Measurements from ENCODE around the gene VKORC1.

The VKORC1 gene

DNA sequence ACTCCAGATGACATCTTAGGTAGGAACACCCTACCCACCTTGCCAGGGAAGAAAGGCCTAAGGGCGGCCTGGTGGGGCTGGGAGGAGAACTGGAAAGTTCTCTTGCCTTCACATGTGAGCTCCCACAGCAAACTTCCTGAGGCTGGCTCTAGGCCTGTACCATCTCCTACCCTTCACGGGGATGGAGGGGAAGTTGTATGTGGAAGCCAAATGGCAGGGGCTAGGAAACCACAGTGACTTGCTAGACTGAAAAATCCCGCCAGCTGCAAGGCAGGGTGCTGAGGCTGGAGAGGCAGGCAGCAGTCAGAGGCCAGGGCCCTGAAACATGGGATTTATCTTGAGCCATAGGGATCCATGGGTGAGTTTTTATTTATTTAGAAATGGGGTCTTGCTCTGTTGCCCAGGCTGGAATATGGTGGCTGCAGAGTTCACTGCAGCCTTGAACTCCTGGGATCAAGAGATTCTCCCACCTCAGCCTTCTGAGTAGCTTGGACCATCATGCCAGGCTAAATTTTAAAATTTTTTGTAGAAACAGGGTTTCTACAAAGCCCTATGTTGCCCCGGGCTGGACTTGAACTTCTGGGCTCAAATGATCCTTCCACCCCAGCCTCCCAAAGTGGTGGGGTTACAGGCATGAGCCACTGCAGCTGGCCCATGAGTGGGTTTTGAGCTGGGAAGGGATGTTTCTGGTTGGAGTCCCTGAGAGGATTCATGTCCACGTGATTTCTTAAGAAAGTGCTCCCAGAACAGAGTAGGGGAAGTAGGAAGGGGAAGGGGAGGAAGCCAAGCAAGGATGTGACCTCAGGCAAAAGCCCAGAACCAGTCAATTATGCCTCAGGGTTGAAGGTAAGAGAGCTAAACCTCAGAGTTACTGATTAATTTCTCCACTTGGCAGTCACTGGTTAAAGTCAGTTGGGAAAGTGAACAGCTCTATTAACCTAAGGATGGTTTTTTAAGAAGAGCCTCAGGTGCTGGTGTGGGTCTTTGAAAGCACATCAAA is 18.8 kb upstream of the VKORC1 start:
- Histone ChIP-seq H3K4me3 (ENCODE audit: low read depth, low read length) (no peak overlapping the region), H3K27me3 (no peaks in the 10 kb centered on the region), H3K9me3 (no peaks in the 10 kb centered on the region), H3K36me3 (peaks cover 34% of the 10 kb centered on the region), H3K4me1 (no peaks in the 10 kb centered on the region)
- DNase-seq: no peak
- no peak for TF ChIP-seq CTCF (IDR thresholded peaks at IDR 0.05; ENCODE audit: low read depth, low read length)

DNA sequence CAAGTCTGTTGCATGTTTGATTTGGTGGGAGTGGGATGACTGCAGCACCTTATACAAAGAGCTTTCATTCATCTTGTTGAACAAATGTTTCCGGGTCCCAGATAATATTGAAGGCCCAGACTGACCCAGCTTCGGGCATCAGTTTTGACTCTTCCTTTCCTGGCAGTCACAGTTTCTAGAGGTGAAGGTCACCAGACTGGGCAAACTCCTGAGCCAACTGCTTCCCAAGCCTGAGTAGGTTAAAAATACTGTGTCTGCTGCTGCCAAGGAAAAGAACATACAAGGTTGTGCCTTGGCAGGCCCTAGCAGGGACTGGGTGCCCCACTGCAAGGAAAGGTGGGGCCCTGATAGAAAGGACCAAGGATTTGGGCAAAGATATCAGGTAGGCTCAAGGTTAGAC is 18.1 kb upstream of the VKORC1 start:
- H3K9me3 ChIP-seq: no peaks in the 10 kb centered on the region
- no peak for DNase-seq
- H3K4me1 ChIP-seq: no peaks in the 10 kb centered on the region
- no peaks in the 10 kb centered on the region for H3K27me3 ChIP-seq
- TF ChIP-seq CTCF (IDR thresholded peaks at IDR 0.05; ENCODE audit: low read depth, low read length): no peak
- peaks cover 34% of the 10 kb centered on the region for H3K36me3 ChIP-seq
- H3K4me3 ChIP-seq (ENCODE audit: low read depth, low read length): no peak overlapping the region

DNA sequence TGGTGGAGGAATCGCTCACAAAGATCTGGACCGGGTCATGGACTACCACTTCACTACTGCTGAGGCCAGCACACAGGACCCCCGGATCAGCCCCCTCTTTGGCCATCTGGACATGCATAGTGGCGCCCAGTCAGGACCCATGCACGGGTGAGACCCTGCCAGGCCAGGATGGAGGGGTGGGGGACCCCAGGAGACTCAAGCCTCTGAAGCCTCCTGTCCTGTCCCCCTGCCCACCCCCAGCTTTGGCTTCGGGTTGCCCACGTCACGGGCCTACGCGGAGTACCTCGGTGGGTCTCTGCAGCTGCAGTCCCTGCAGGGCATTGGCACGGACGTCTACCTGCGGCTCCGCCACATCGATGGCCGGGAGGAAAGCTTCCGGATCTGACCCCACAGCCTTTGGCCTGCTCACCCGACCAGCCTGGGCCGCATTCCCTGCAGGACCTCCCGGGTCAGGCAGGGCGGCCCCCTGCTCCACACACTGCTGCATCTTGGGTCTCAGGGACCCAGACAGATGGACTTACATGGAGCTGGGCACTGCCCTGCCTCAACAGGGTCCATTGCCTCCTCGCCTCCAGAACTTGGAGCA is 17.4 kb upstream of the VKORC1 start:
- no peak for TF ChIP-seq CTCF (IDR thresholded peaks at IDR 0.05; ENCODE audit: low read depth, low read length)

GRCh38 chr16:31110106-31111034 is 15.8 kb upstream of the VKORC1 start:
- no peak for DNase-seq
- no peak for TF ChIP-seq CTCF (IDR thresholded peaks at IDR 0.05; ENCODE audit: low read depth, low read length)
- Histone ChIP-seq H3K9me3 (no peaks in the 10 kb centered on the region), H3K4me3 (ENCODE audit: low read depth, low read length) (no peak overlapping the region), H3K27me3 (no peaks in the 10 kb centered on the region), H3K4me1 (no peaks in the 10 kb centered on the region; the same call in 1 of the 2 replicates), H3K36me3 (peaks cover 34% of the 10 kb centered on the region)

More for the DNA sequence above, 17.4 kb upstream of the VKORC1 start:
- no peaks in the 10 kb centered on the region for H3K27me3 ChIP-seq
- peaks cover 34% of the 10 kb centered on the region for H3K36me3 ChIP-seq
- DNase-seq: no peak
- H3K9me3 ChIP-seq: no peaks in the 10 kb centered on the region
- no peaks in the 10 kb centered on the region; the same call in 1 of the 2 replicates for H3K4me1 ChIP-seq
- no peak overlapping the region for H3K4me3 ChIP-seq (ENCODE audit: low read depth, low read length)

- no peak for TF ChIP-seq CTCF (IDR thresholded peaks at IDR 0.05; ENCODE audit: low read depth, low read length)
- Histone ChIP-seq H3K4me1 (no peaks in the 10 kb centered on the region; the same call in 1 of the 2 replicates), H3K4me3 (ENCODE audit: low read depth, low read length) (no peak overlapping the region), H3K27me3 (no peaks in the 10 kb centered on the region), H3K36me3 (peaks cover 34% of the 10 kb centered on the region), H3K9me3 (no peaks in the 10 kb centered on the region)
- DNase-seq: no peak
These were observed 15.0 kb upstream of the VKORC1 start for GRCh38 chr16:31109622-31110021.
